NT2/D1 (cell line): ENCODE measurements around the gene ILK.

ENCODE experiments used
- SUZ12 ChIP-seq: IDR thresholded peaks from 2 replicates; pipeline ENCODE4 v1.6.1; 2011; ENCODE audit not compliant: insufficient read length, insufficient read depth; ENCODE audit errors: extremely low read depth
- YY1 ChIP-seq: IDR thresholded peaks from 2 replicates; pipeline ENCODE4 v1.6.1; 2011; ENCODE audit not compliant: insufficient read length, insufficient read depth
- ZNF274 ChIP-seq: IDR thresholded peaks from 2 replicates; pipeline ENCODE4 v1.6.1; 2011; ENCODE audit warnings: mild to moderate bottlenecking, low read depth, low read length

DNA sequence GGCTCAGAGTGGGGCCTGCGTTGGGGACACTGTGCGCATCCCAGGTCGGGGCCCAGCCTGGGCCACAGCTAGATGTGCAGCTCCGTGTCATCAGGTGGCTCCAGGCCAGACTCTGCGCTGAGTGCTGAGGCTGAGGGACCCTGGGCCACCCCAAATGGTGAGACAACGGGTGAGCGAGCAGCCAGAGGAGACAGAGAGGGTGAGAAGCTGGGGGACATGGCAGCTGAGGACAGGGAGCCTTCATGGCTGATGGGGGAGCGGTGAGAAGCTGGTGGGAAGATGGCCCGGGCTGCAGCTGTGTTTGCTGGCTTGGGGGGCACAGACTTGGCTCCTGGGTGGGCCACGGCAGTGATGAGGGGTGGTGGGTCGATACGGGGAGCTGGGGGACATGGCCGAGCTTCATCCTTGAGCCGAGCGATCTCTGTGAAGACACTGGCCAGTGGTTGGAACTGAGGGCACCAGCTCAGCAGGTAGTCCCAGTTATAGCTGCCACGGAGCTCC lies 18.2 kb downstream of the ILK start:
- TF ChIP-seq YY1 (no peak), SUZ12 (no peak), ZNF274 (no peak)
